ENCODE results near the gene FRYL. TPM values are rescaled to one million over a fixed set of nuclear protein-coding genes. Genes with fewer than 3 reads are reported as not detected.

Gene FRYL
- total and polyA plus RNA-seq, 2 of the 8 experiments (the other 6 are each of a cell fraction or from before 2014, with no cell fraction given), result 8.0 to 36.5 TPM

GRCh38 chr4:48493452-48494100, 286.5 kb downstream of the FRYL start:
- Histone ChIP-seq H3K4ac (replicated peaks; ENCODE audit: insufficient read length, low read depth, low read length) (no peak overlapping the region), H2BK120ac (replicated peaks; ENCODE audit: low read depth, low read length) (no peak overlapping the region), H3K9me3 (ENCODE audit: insufficient read depth in 2 of 2, low read depth in 1 of 2, low read length in 1 of 2) (no peaks in the 10 kb centered on the region), H3K56ac (replicated peaks; ENCODE audit: insufficient read length, low read depth, low read length) (no peak overlapping the region), H3K14ac (ENCODE audit: insufficient read length) (no peak overlapping the region), H4K20me1 (replicated peaks in 1 of 2; ENCODE audit: control insufficient read depth in 1 of 2, insufficient read depth in 2 of 2, low read length in 2 of 2) (peaks cover 0 to 1% of the 10 kb centered on the region in 2 experiments), H2BK5ac (ENCODE audit: low read depth, low read length) (no peak overlapping the region), H2AK5ac (ENCODE audit: low read depth, low read length) (no peak overlapping the region), H3K27me3 (replicated peaks in 1 of 4; ENCODE audit: control insufficient read depth in 3 of 4, extremely low read depth in 1 of 4, insufficient read depth in 3 of 4, low read length in 3 of 4) (peaks cover 18 to 41% (median 35%) of the 10 kb centered on the region in 4 experiments), H4K5ac (ENCODE audit: insufficient read length, low read depth, low read length) (no peak overlapping the region), H2BK20ac (ENCODE audit: low read length) (no peak overlapping the region), H3K4me2 (ENCODE audit: insufficient read depth in 1 of 2, low read depth in 2 of 2, low read length in 2 of 2) (no peak overlapping the region), H3K36me3 (ENCODE audit: control insufficient read depth in 2 of 4, insufficient read depth in 4 of 4, low read length in 3 of 4) (peaks cover 0 to 8% (median 0%) of the 10 kb centered on the region in 4 experiments; a peak in 1 of 8 replicates), H3K23ac (ENCODE audit: insufficient read length) (no peak overlapping the region), H2AFZ (ENCODE audit: low read length) (no peak overlapping the region), H3K27ac (ENCODE audit: low read depth, low read length) (no peak overlapping the region), H3K79me2 (ENCODE audit: control insufficient read depth in 1 of 2, insufficient read depth in 2 of 2, low read length in 2 of 2) (no peaks in the 10 kb centered on the region), H2BK15ac (ENCODE audit: low read length) (no peak overlapping the region), H3K23me2 (ENCODE audit: low read depth, low read length) (peaks cover 3% of the 10 kb centered on the region; the same call in 1 of the 2 replicates), H3K9ac (replicated peaks in 1 of 4; ENCODE audit: extremely low read depth in 1 of 4, low read depth in 3 of 4, low read length in 3 of 4) (no peak overlapping the region), H3K4me3 (ENCODE audit: extremely low read depth in 1 of 4, insufficient read depth in 2 of 4, low read depth in 3 of 4, low read length in 4 of 4) (no peak overlapping the region), H3K4me1 (replicated peaks in 1 of 4; ENCODE audit: control insufficient read depth in 3 of 4, insufficient read depth in 4 of 4, low read length in 3 of 4) (peaks cover 0 to 3% (median under 1%) of the 10 kb centered on the region in 4 experiments; a peak in 4 of 7 replicates), H3K18ac (ENCODE audit: extremely low read depth, low read length) (no peak overlapping the region), H4K91ac (replicated peaks; ENCODE audit: insufficient read length, low read length) (no peak overlapping the region), H4K8ac (ENCODE audit: extremely low read depth, insufficient read depth, low read length) (no peak overlapping the region), H2BK12ac (ENCODE audit: low read depth, low read length) (no peak overlapping the region), H3K79me1 (ENCODE audit: low read depth, low read length) (no peaks in the 10 kb centered on the region)
- no peak for DNase-seq (ENCODE audit: low read depth in 1 of 2, low spot score in 2 of 2)
- POLR2A ChIA-PET (ENCODE audit: partially characterized antibody), result interaction anchor here (1.9 kb wide), 1 partner anchor 9 kb away, joined by 10 read pairs; no protein-coding TSS in a partner anchor
- FAIRE-seq, result no peak
- 82% methylated on average over 4 of the region's 4 CpGs; no CpG with 5 or more reads in 1 of the 2 experiments for WGBS, 2 experiments (ENCODE audit: extremely low coverage in 1 of 2, insufficient coverage in 1 of 2, insufficient read length in 1 of 2, insufficient replicate concordance in 2 of 2, low coverage in 1 of 2, low lambda C conversion rate in 2 of 2, missing lambda C conversion rate in 1 of 2)
- CTCF ChIA-PET (ENCODE audit: partially characterized antibody), result interaction anchor here (1.2 kb wide), 1 partner anchor 9 kb away, joined by 3 read pairs; no protein-coding TSS in a partner anchor
- TF ChIP-seq CTBP2 (IDR thresholded peaks at IDR 0.05; ENCODE audit: borderline replicate concordance, insufficient read depth, insufficient read length, low read length) (no peak), RBBP5 (IDR thresholded peaks at IDR 0.05; ENCODE audit: borderline replicate concordance, low read depth, low read length) (no peak), FOSL1 (IDR thresholded peaks at IDR 0.05; ENCODE audit: insufficient read depth, low read depth, low read length) (no peak), POU5F1 (IDR thresholded peaks at IDR 0.05; ENCODE audit: low read depth, low read length) (no peak), HDAC6 (IDR thresholded peaks at IDR 0.05; ENCODE audit: low read depth, low read length) (no peak), NRF1 (IDR thresholded peaks at IDR 0.05; ENCODE audit: low read depth, low read length) (no peak), KDM4A (IDR thresholded peaks at IDR 0.05; ENCODE audit: low read depth, low read length, severe bottlenecking) (no peak), TEAD4 (IDR thresholded peaks at IDR 0.05; ENCODE audit: low read depth, low read length) (no peak), SAP30 (IDR thresholded peaks at IDR 0.05; ENCODE audit: insufficient read depth, insufficient replicate concordance, low read length) (no peak), ASH2L (IDR thresholded peaks at IDR 0.05; ENCODE audit: low read length) (no peak), TAF1 (IDR thresholded peaks at IDR 0.05; ENCODE audit: low read depth, low read length) (no peak)
- TF ChIP-seq, protein P1, sequence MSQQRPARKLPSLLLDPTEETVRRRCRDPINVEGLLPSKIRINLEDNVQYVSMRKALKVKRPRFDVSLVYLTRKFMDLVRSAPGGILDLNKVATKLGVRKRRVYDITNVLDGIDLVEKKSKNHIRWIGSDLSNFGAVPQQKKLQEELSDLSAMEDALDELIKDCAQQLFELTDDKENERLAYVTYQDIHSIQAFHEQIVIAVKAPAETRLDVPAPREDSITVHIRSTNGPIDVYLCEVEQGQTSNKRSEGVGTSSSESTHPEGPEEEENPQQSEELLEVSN (IDR thresholded peaks at IDR 0.05), result no peak

Measured in H1 (cell line).